ENCODE results near the gene RNF212. TPM values are rescaled to one million over a fixed set of nuclear protein-coding genes. Genes with fewer than 3 reads are reported as not detected.

RNF212 gene
- total and polyA plus RNA-seq, 8 donors, result 7.2 to 13.6 (median 10.0) TPM

DNA sequence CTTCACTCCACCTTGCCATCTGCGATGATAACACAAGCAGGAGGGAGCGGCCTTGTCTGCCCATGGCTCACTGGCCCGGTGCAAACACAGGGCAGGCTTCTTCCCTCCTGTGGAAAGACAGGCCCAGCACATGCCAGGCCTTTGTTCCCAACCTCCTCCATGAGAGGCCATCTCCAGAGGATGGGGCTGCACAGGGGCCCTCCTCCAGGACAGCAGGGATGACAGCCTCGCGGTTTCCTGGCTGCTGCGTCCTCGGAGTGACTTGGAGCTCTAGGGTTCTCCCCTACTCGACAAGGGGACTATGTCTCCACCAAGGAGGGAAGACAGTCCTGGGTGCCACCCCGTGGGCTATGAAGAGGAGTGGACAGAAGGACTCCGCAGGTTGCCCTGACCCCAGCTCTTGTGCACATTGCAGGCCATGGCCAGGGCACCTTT is 21.8 kb downstream of the RNF212 start:
- peaks cover 0 to 8% of the 10 kb centered on the region in 2 donors for H3K9me3 ChIP-seq
- no peaks in the 10 kb centered on the region for H3K27me3 ChIP-seq
- DNase-seq (peak in 1 of 4 donors; percentile 51), ATAC-seq (no peak)
- no peaks in the 10 kb centered on the region for H3K36me3 ChIP-seq
- intact Hi-C loops (cut with DNase I), result no loop called here
- H3K27ac ChIP-seq, result no peak overlapping the region
- TF ChIP-seq, protein P1, sequence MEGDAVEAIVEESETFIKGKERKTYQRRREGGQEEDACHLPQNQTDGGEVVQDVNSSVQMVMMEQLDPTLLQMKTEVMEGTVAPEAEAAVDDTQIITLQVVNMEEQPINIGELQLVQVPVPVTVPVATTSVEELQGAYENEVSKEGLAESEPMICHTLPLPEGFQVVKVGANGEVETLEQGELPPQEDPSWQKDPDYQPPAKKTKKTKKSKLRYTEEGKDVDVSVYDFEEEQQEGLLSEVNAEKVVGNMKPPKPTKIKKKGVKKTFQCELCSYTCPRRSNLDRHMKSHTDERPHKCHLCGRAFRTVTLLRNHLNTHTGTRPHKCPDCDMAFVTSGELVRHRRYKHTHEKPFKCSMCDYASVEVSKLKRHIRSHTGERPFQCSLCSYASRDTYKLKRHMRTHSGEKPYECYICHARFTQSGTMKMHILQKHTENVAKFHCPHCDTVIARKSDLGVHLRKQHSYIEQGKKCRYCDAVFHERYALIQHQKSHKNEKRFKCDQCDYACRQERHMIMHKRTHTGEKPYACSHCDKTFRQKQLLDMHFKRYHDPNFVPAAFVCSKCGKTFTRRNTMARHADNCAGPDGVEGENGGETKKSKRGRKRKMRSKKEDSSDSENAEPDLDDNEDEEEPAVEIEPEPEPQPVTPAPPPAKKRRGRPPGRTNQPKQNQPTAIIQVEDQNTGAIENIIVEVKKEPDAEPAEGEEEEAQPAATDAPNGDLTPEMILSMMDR (IDR thresholded peaks at IDR 0.05), result no peak
- H3K4me3 ChIP-seq, result no peak overlapping the region
- H3K4me1 ChIP-seq, result no peaks in the 10 kb centered on the region

DNA sequence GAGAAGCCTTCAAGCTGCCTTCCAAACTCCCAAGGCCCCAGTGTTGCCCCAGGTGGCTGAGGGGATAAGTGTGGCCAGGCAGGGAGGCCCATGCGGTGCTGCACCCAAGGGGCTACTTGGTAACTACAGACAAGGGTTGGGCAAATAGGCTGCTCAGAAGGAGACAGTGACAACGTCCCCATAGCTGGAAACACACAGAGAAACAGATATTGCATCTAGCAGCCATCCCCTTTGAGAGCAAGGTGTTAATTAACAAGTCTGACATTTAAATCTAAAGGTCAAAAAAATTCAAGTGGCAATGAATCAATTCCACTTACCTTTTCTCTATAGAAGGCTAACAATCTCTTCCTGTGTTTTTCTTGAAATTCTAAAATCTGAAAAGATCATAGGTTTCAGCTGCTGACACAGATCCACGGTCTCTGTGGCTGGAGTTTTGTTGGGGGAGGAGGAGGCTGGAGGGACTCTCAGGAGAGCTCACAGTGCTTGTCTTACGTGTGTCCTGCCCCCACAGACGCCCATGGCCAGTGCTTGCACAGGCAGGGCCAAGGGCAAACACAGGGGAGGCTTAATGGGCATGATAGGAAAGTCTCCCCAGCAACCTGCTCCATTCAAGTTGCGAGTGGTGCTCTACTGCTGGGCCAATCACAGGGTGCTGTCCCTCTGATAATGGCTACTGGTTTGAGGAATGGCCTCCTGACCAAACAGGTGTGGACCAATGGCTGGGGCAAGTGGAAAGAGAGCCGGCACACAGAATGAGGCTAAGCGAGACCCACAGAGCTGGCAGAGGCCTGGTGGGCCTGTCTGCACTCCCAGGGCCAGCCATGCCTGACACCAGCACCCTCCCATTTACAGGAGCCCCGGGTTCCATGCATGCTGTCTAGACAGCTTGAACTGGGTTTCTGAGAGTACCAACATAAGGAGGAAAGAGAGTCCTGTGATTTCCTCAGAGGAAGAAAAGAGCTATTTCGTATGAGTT is 22.6 kb downstream of the RNF212 start:
- no peaks in the 10 kb centered on the region for H3K27me3 ChIP-seq
- DNase-seq, result no peak
- peak; percentile 29 for ATAC-seq
- H3K36me3 ChIP-seq, result no peaks in the 10 kb centered on the region
- H3K27ac ChIP-seq, result no peak overlapping the region
- TF ChIP-seq, protein P1 (IDR thresholded peaks at IDR 0.05), result no peak
- H3K9me3 ChIP-seq, result peaks cover 0 to 8% of the 10 kb centered on the region in 2 donors
- H3K4me1 ChIP-seq, result no peaks in the 10 kb centered on the region
- H3K4me3 ChIP-seq, result no peak overlapping the region
- intact Hi-C loops (cut with DNase I), result no loop called here

- no peaks in the 10 kb centered on the region for H3K4me1 ChIP-seq
- H3K27me3 ChIP-seq, result peaks cover 0 to 5% of the 10 kb centered on the region in 2 donors
- intact Hi-C loops (cut with DNase I), result no loop called here
- no peak overlapping the region for H3K4me3 ChIP-seq
- H3K9me3 ChIP-seq, result peaks cover 0 to 8% of the 10 kb centered on the region in 2 donors
- ATAC-seq, result no peak
- no peak for DNase-seq
- H3K36me3 ChIP-seq, result no peaks in the 10 kb centered on the region
- TF ChIP-seq, protein P1 (IDR thresholded peaks at IDR 0.05), result no peak
- H3K27ac ChIP-seq, result no peak overlapping the region
These were observed 23.3 kb downstream of the RNF212 start for GRCh38 chr4:1090036-1090435.

GRCh38 chr4:1087371-1087770 is 26.0 kb downstream of the RNF212 start:
- intact Hi-C loops (cut with DNase I), result no loop called here
- no peak for DNase-seq
- Histone ChIP-seq H3K4me3 (no peak overlapping the region), H3K27me3 (peaks cover 0 to 8% of the 10 kb centered on the region in 2 donors), H3K36me3 (no peaks in the 10 kb centered on the region), H3K9me3 (peaks cover 0 to 8% of the 10 kb centered on the region in 2 donors), H3K27ac (no peak overlapping the region), H3K4me1 (peaks cover 2 to 7% of the 10 kb centered on the region in 2 donors)
- TF ChIP-seq, protein P1 (IDR thresholded peaks at IDR 0.05), result no peak
- ATAC-seq, result no peak

GRCh38 chr4:1086011-1086410 is 27.4 kb downstream of the RNF212 start:
- DNase-seq, result no peak
- peaks cover 0 to 8% of the 10 kb centered on the region in 2 donors for H3K27me3 ChIP-seq
- no peak overlapping the region for H3K27ac ChIP-seq
- peaks cover 11 to 14% of the 10 kb centered on the region in 2 donors for H3K4me1 ChIP-seq
- H3K9me3 ChIP-seq, result peaks cover 0 to 8% of the 10 kb centered on the region in 2 donors
- intact Hi-C loops (cut with DNase I), result no loop called here
- H3K36me3 ChIP-seq, result no peaks in the 10 kb centered on the region
- no peak overlapping the region for H3K4me3 ChIP-seq
- ATAC-seq, result no peak
- TF ChIP-seq, protein P1 (IDR thresholded peaks at IDR 0.05), result no peak
